Hepatocyte (in vitro differentiated cells): ENCODE results near the gene PRSS50.

Experiments
- CTCF ChIP-seq: fragments of 200-600 bp; sonication (generic); IDR thresholded peaks from 2 replicates; pipeline ENCODE4 v1.5.1; 2016; ENCODE audit warnings: antibody characterized with exemption, mild to moderate bottlenecking; ENCODE audit not compliant: poor library complexity
- EZH2 ChIP-seq: fragments of 200-600 bp; sonication (generic); IDR thresholded peaks from 2 replicates; pipeline ENCODE4 v1.6.1; 2016; ENCODE audit warnings: antibody characterized with exemption, mild to moderate bottlenecking, borderline replicate concordance

DNA sequence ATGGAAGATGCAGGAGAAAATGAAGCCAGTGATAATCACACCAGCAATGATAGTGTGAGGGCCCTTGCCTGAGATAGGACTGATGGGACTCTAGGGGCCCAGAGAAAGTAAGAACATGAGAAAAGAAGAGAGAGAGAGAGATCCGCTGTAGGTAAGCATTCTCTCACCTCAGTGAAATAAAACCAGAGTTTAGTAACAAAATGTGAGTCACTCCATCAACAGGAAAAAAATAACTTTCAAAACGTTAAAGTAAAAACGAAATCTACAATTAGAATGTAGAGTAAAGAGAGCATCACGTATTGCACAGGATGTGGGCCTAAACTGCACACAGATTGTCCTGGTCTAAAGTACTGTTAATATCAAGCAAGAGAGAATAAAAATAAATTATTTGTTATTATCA lies 6.8 kb upstream of the PRSS50 start:
- no peak for TF ChIP-seq CTCF
- no peak for TF ChIP-seq EZH2
